Fibroblast of skin of scalp (primary cell): ENCODE measurements around the gene MYH6.
A peak's percentile ranks its signal among the peaks of the same experiment; 100 is the strongest.

ENCODE experiments used
- DNase-seq: peaks from one replicate; pipeline ENCODE4 v3.0.0-alpha.2; 2013

The MYH6 gene

GRCh38 chr14:23375527-23376251, 32.4 kb downstream of the MYH6 start:
- no peak for DNase-seq

GRCh38 chr14:23373041-23373440, 35.0 kb downstream of the MYH6 start:
- no peak for DNase-seq

DNA sequence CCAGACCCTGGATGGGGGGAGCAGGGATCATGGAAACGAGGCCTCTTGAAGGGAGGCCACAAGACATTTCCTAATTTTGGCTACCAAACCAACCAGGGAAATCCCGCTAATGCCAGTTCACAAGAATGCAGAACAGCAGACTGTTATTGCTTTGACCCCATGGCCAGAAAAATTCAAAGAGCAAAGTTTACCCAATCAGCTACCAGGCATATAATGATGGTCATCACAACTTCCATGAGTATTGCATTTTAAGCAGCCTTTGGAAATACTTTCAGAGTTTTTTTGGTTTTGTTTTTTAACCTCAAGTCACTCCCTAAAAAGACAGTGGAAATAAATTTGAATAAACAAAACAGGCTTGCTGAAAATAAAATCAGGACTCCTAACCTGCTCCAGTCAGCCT, 35.6 kb downstream of the MYH6 start, which contains the start of gene IL25:
Gene IL25, plus strand, starts transcription at position 301 of the 400 bp plus-strand sequence.
- DNase-seq: no peak

GRCh38 chr14:23371865-23372264, 36.2 kb downstream of the MYH6 start:
- DNase-seq: no peak

GRCh38 chr14:23370221-23370620, 37.9 kb downstream of the MYH6 start:
- no peak for DNase-seq

DNA sequence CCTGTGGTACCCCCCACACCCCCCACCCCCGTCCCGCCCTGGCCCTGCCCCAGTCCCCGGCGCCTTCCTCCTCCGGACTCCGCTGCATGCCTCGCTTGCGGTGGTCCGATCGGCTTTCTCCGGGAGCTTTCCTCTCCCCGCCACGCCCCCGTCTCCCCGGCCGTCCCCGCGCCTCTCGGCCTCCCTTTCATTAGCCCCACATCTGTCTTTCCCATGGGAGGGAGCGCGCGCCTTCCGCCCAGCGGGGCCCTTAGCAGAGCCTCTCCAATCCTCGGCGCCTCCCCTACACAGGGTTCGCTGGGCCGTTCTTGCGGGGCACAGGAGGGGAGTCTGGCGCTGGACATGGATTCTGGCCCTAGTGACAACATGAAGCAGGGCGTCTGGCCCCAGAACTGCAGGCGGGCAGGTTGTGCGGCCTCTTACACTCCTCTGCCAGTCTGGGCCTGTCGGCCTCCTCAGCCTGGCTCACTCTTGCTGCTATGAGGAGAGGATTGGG, 41.6 kb downstream of the MYH6 start:
- peak; percentile 77 for DNase-seq

GRCh38 chr14:23365732-23366425, 42.2 kb downstream of the MYH6 start:
- DNase-seq: peak; percentile 85

- peak; percentile 55 for DNase-seq
These were observed 42.9 kb downstream of the MYH6 start, which contains the start of gene EFS for GRCh38 chr14:23365036-23365731. Gene EFS (minus strand): TSS chr14:23365172. CDS start chr14:23365025, 147 bp downstream.

GRCh38 chr14:23364164-23365035, 43.7 kb downstream of the MYH6 start:
- peak; percentile 72 for DNase-seq

GRCh38 chr14:23362200-23362599, 45.9 kb downstream of the MYH6 start:
- DNase-seq: no peak

- DNase-seq: no peak
These were observed 46.3 kb downstream of the MYH6 start for GRCh38 chr14:23361763-23362162.

DNA sequence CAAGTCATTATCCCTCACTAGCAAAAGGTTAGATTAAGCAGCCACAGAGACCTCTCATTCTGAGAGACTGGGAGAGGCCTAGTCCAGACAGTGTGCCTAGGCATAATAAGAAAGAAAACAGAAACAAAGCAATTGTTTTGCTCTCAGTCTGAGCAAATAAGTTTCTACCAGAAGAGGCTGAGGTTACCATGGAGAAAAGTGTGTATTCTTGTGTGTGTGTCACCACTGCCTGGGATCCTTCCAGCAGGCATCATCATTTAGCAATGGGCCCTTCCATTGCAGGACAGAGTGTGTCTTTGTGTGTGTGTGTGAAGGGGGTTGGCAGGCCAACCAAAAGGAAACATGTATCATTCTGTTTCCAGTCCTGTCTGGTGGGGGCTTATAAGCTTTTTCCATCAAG, 46.8 kb downstream of the MYH6 start:
- peak; percentile 36 for DNase-seq

DNA sequence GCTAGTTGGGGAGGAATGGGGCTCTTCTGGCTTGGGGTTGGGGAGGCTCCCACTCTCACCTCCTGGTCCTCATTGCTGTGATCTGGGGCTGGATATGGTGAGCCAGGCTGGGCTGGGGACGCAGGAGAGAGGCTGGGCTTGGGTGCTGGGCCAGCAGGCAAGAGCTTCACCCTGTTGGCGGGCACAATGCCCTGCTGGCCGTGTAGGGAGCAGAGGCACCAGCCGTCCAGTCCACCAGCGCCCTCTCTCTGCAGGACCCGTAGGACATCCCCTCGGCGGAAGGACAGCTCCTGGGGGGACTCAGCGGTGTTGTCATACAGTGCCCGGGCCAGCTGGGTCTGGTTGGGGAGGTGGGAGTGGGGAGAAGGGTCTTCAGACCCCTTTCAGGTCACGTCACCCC, 47.6 kb downstream of the MYH6 start:
- DNase-seq: no peak

- DNase-seq: no peak
These were observed 48.2 kb downstream of the MYH6 start for GRCh38 chr14:23359722-23360447.

GRCh38 chr14:23359167-23359626, 48.9 kb downstream of the MYH6 start:
- DNase-seq: no peak

DNA sequence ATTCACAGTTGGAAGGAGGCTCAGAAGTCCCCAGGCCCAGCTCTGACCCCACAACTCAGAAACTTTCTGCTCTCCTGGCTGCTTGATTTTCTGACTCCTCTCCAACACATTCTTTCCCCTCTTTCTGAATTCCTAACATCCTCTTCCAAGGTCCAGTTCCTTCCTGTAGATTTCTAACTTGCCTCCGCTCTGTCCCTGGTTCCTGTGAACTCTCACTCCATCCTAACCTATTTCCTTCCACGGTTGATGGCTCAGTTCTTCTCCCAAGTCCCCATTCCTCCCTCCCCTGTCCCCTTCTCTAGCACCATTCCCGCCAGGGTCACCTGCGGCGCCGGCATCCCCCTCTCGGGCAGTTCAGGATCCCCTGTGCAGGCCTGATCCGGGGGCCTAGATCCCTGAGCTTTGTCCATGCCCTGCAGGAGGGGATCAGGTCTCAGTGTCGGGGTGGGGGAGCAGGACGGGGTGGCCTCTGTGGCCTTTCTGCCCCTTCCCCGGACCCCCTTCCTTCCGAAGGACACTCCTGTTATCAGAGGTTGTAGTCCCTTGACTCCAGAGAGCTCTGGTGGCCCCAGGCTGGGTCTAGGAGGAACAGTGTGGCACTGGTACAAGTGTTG, 49.4 kb downstream of the MYH6 start:
- no peak for DNase-seq

GRCh38 chr14:23358042-23358441, 50.0 kb downstream of the MYH6 start:
- DNase-seq: no peak

- DNase-seq: no peak
These were observed 50.8 kb downstream of the MYH6 start for GRCh38 chr14:23357261-23357660.

DNA sequence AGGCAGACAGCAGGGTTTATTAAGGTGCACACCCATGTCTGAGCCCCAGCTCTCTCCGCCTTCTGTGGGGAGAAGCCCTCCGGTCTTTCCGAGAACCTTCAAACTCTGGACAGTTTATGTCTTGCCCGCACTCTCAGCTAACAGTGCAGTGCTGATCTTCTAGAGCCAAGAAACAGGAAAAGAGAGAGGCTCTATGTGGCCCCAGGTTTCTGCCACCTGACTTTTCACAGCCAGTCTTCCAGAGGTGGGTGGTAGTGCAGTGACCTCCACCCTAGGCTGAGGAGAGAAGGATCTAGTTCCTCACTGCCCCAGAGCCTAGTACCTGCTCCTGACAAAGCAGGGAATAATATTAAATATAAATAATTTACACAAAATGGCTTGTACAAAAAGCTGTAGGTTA, 51.4 kb downstream of the MYH6 start:
- no peak for DNase-seq

DNA sequence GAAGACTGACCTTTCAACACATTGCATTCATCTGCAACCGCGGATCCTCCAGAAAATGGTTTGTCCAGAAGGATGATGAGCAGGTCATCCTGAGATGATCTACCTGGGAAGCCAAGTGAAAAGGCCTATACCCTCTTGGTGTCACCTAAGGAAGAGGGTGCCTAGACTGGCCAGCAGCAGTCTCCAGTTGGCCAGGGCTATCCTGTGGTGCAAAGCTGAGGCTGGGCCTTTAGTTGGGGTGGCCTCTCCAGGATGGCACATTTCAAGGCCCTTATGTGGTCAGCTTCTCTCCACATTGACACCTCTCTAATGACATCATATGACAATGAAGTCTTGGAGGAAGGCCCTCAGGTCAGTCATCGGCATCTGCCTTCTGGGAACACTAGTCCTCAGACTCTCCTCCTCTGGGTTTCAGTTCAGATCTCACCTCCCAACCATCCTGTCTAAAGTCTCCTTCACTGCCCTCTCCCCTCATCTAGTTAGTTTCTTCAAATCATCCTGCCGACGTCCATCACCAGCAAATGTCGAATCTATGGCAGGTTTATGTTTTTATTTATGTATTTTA, 52.1 kb downstream of the MYH6 start:
- DNase-seq: no peak

- no peak for DNase-seq
These were observed 53.1 kb downstream of the MYH6 start for GRCh38 chr14:23354990-23355389.
